ENCODE measurements around the gene ANKRD36.
"Not testable (repeated sequence)": the region's sequence is repeated elsewhere in the genome, so short reads cannot be mapped to it uniquely, and the experiment has no call there.

DNA sequence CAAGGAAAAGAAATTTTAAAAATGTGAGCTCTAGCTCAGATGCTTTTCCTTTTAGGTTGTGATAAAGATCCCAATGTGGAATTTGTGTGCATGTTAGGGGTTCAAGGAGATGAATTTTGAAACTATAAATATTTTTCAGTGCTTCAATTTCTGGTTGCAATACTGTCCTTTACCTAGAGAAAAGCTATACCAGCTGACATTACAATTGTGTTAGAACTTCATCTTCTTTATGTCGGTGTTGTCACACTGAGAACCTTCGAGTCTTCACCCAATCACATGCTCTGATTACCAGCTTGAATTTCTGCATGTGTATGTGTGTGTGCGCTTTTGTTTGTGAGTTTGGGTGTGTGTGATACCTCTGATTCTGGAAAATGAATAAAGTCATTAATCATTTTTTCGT lies 55.0 kb downstream of the ANKRD36 start:
- TF ChIP-seq CREB1 (CRISPR knock-in tag; IDR thresholded peaks at IDR 0.05; ENCODE audit: low read depth): not testable (repeated sequence)
- TF ChIP-seq, protein P1, sequence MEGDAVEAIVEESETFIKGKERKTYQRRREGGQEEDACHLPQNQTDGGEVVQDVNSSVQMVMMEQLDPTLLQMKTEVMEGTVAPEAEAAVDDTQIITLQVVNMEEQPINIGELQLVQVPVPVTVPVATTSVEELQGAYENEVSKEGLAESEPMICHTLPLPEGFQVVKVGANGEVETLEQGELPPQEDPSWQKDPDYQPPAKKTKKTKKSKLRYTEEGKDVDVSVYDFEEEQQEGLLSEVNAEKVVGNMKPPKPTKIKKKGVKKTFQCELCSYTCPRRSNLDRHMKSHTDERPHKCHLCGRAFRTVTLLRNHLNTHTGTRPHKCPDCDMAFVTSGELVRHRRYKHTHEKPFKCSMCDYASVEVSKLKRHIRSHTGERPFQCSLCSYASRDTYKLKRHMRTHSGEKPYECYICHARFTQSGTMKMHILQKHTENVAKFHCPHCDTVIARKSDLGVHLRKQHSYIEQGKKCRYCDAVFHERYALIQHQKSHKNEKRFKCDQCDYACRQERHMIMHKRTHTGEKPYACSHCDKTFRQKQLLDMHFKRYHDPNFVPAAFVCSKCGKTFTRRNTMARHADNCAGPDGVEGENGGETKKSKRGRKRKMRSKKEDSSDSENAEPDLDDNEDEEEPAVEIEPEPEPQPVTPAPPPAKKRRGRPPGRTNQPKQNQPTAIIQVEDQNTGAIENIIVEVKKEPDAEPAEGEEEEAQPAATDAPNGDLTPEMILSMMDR (conservative IDR thresholded peaks at IDR 0.05; ENCODE audit: low read depth in 2 of 2): not testable (repeated sequence)
